Suppressor macrophage treated with lipopolysaccharide for 1 hour (primary cell): ENCODE results near the gene UGT1A7.
A peak's percentile ranks its signal among the peaks of the same experiment; 100 is the strongest.
"Not testable (repeated sequence)": the region's sequence is repeated elsewhere in the genome, so short reads cannot be mapped to it uniquely, and the experiment has no call there.

Source experiments
- DNase-seq, 3 donors: peaks; one replicate each; pipeline ENCODE4 v3.0.0-alpha.2; 2020 to 2022

The UGT1A7 gene

GRCh38 chr2:233681521-233682099 is at the start of gene UGT1A7:
Gene UGT1A7 (plus strand): TSS chr2:233681901. CDS start chr2:233681938, 37 bp downstream.
- DNase-seq: no peak

GRCh38 chr2:233636306-233636705 is 45.4 kb upstream of the UGT1A7 start, which contains the start of gene UGT1A10:
Gene UGT1A10 (plus strand): TSS chr2:233636448. CDS start chr2:233636523, 75 bp downstream.
- DNase-seq: not testable (repeated sequence)

DNA sequence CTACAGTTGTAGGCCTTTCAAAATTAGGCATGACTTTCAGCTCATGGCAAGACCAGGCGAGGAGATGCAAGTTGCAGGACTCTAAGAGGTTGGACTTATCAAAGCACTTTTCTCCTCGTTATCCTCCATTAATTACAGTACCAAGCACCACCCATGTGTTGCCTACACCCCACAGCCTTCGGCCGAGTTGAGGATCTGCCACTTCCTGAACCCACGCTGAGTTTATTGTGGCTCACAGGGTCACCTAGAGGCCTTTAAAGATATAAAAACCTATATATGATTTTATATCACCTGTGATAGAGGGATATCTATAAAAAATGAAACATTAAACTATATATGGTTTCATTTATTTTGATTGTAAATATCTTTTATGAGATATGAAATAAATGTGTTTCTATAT is 42.9 kb upstream of the UGT1A7 start:
- no peak for DNase-seq

- no peak for DNase-seq
These were observed 41.8 kb upstream of the UGT1A7 start for GRCh38 chr2:233639860-233640259.

GRCh38 chr2:233643128-233643527 is 38.6 kb upstream of the UGT1A7 start:
- no peak for DNase-seq

DNA sequence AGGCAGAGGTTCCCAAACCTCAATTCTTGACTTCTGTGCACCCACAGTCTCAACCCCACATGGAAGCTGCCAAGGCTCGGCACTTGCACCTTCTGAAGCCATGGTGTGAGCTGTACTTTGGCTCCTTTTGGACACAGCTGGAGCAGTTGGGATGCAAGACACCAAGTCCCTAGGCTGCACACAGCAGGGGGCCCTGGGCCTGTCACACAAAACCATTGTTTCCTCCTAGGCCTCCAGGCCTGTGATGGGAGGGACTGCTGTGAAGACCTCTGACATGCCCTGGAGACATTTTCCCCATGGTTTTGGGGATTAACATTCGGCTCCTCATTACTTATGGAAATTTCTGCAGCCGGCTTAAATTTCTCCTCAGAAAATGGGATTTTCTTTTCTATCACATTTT is 35.7 kb upstream of the UGT1A7 start:
- DNase-seq: not testable (repeated sequence)

DNA sequence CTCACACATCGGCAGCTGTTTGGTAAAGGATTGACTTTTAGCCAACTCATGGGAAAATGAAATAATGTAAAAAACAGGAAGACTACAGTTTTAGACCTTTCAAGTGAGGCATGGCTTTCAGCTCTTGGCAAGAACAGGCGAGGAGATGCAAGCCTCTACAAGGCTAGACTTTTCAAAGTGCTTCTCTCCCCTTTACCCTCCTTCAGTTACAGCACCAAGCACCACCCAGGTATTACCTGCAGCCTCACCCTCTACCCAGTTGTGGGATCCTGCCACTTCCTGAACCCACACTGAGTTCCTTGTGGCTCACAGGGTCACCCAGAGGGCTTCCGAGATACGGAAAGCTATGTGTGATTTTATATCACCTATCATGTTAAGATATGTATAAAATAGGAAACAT is 30.7 kb upstream of the UGT1A7 start:
- DNase-seq: no peak

- no peak for DNase-seq
These were observed 30.3 kb upstream of the UGT1A7 start for GRCh38 chr2:233651430-233651829.

- DNase-seq: no peak
These were observed 27.2 kb upstream of the UGT1A7 start for GRCh38 chr2:233654501-233654900.

DNA sequence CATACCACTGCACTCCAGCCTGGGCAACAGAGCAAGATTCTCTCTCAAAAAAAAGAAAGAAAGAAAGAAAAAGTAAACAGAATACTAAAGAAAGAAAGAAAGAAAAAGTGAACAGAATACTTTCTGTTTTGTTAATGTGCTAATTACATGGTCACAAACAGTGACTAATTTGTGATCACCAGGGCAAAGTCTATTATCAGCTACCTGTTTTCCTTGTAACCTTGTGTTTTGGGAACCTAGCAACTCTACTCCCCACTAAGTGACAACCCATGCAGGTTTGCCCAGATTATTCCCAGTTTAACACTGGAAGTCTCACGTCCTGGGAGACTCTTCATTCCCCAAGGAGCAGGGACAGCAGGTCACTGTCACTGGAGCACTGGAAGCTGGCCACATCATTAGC is 26.7 kb upstream of the UGT1A7 start:
- DNase-seq: no peak

DNA sequence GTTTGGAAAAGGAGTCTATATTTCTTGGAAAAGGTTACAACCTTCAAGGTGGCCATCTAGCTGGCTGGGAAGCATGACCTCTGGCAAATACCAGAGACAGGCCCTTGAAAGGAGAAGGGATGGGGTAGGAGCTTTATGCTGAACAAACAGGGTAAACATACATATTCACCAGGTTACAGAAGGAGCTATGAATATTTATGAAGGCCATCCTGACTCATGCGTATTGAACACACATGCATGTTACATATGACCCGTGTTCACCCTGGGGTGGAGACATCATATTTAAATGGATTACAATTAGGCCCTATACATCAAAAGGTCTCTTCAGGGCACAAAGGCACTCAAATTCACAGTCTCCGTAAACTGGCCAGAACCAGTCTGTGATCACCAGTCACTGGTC is 25.8 kb upstream of the UGT1A7 start:
- not testable (repeated sequence) for DNase-seq

DNA sequence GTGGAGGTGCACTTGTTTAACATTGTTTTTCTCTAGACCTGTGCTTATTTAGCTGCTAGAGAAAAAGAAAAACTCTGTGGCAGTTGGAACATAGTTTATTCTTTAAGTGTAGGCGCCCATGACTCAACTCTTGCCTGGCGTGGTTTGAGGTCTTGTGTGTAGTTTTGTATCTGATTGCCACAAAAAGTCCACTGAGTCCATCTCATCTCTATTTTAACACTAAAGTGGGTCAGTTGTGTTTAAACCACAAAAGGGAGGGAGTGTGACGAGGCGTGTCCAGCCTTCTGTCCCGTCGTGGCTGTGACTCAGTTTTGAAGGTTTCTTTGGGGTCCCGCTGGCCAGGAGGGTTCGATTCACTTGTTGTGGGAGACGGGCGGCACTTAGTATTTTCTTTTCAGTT is 25.3 kb upstream of the UGT1A7 start:
- DNase-seq: no peak

- no peak for DNase-seq
These were observed 23.1 kb upstream of the UGT1A7 start for GRCh38 chr2:233658610-233659009.

DNA sequence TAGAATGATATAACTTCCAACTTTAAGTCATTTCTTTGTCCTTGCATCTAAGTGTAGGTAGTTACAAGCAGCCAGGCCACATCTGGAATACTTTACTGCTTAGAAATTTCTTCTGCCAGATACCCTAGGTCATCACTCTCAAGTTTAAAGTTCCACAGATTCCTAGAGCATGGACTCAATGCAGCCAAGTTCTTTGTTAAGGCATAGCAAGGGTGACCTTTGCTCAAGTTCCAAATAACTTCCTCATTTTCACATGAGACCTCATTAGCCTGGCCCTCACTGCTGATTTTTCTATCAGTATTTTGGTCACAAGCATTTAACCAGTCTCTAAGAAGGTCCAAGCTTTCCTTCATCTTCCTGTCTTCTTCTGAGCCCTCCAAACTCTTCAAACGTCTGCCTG is 17.8 kb upstream of the UGT1A7 start:
- no peak for DNase-seq

- DNase-seq: no peak
These were observed 13.0 kb upstream of the UGT1A7 start for GRCh38 chr2:233668605-233669260.

- DNase-seq: no peak
These were observed 10.2 kb upstream of the UGT1A7 start, which contains the start of gene UGT1A9 for GRCh38 chr2:233671290-233672161. Gene UGT1A9 (plus strand): TSS chr2:233671898. CDS start chr2:233671935, 37 bp downstream.

DNA sequence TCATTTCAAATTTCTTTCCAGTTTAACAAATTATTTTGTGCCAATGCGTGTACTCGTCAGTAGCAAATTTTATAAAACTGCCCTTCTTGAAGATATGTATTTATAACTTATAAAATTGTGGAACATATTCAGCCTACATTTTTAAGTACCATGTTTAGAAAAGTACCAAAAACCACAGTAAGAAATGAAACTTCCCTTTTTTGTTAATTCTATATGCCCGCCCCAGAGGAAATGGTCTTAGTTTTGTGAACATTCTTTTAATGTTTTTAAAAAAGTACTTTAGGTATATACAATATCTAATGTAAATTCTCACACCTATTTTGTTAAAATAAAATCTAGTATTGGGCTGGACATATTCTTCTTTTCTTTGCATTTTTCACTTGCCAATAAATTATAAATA is 8.8 kb upstream of the UGT1A7 start:
- DNase-seq: no peak

DNA sequence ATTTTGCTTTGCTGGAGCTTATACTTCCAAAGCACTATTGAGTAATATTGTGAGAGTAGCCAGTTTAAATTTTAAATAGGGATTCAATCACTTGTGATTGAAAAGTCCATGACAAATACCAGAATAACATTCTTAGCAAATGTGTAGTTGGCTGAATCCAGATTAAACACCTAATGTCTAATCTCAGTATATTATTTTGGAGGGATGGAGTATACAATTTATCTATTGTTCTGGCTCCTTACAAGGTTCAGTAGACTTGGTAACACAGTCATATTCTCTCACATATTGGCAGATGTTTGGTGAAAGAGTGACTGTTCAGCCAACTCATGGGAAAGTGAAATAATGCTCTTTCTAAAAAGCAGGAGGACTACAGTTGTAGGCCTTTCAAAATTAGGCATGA is 7.8 kb upstream of the UGT1A7 start:
- DNase-seq: no peak

DNA sequence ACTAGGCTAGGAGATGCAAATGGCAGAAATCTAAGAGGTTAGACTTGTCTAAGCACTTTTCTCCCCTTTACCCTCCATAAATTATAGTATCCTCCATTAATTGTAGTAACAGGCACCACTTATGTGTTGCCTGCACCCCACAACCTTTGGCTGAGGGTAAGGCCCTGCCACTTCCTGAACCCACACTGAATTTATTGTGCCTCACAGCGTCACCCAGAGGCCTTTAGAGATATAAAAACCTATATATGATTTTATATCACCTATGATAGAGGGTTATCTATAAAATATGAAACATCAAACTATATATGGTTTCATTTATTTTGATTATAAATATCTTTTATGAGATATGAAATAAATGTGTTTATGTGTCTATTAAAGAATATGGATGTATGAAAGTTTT is 7.4 kb upstream of the UGT1A7 start:
- DNase-seq: no peak

DNA sequence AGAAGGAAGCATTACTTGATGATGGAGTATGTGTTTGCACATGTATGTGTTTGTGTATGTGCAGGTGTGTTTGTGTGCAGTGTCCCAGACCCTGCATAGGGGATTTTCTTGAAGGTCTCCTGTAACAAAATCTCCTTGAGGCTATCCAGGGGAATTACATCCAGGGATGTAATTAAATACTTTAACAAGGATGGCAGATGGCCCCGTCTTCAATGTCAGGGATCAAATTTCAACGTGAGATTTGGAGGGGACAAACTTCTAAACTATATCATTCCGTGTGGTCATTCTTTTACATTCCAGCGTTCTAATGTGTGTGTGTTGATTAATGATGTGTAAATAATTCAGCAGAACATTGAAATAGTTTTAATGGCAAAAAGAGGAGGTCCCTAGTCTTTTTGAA is 6.7 kb upstream of the UGT1A7 start:
- DNase-seq: no peak

- DNase-seq: no peak
These were observed 5.7 kb upstream of the UGT1A7 start for GRCh38 chr2:233676046-233676445.

DNA sequence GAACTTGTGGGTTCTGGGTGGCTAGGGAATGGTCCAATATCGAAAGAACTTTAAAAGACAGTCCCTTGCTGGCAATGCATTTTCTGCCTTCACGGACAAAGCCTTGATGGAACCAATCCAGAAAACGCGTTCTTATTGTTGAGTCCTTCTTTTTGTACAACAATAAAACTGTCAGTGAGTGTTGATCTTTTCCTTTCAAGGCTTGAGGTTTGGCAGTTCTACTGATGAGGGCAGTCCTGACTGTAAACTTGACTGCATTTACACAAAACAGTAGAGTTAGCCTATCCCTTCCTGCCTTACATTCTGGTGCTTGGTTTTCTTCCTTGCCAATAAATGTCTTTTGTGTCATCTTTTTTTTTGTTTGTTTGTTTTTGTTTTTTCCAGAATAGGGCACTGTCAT is 2.5 kb upstream of the UGT1A7 start:
- no peak for DNase-seq

DNA sequence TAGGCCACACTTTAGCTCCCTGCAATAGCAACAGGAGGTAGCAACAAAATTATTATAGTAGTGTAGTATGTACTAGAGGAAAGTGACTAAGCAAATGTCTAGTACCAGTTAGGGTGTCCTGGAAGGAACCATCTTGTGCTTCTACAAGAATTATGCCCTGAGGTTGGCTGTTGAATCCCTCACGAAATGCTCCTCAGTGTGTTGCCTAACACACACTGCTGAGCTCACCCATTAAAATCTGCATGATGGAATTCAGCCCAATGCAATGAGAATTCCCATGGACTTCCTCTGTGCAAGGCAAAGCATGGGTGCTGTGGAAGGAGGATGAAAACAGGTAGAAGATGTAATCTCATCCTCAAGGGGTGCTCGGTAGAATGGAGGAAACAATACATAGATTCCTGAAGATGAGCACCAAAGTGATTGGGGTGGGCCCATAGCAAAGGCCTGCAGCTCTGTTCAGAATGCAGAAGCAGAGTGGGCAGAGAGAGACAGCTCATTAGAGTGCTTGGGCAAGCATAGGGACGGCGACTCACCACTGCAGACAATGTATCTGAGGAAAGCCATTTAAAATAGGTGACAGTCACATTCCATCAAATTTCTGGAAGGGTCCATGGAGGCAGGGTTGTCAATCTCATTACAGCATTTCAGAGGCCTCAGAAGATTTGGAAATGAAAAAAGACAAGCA is 1.2 kb upstream of the UGT1A7 start:
- DNase-seq: peak; percentile 46 to 56 (median 48)
